GM12878 (cell line): ENCODE results near the gene SEC24C. TPM values are rescaled to one million over a fixed set of nuclear protein-coding genes. Genes with fewer than 3 reads are reported as not detected.

Experiments used
- ASH2L ChIP-seq: fragments of 300-600, 200-600 bp; sonication (generic); IDR thresholded peaks from 2 replicates; pipeline ENCODE4 v1.6.1; 2017; ENCODE audit warnings: low read depth, mild to moderate bottlenecking, borderline replicate concordance
- BCLAF1 ChIP-seq: fragments of 450-650 bp; IDR thresholded peaks from 2 replicates; pipeline ENCODE4 v1.6.1; 2017; ENCODE audit warnings: antibody characterized with exemption, mild to moderate bottlenecking, moderate library complexity
- CBX5 ChIP-seq: sonication (generic); IDR thresholded peaks from 2 replicates; pipeline ENCODE4 v1.6.1; 2016; ENCODE audit warnings: low read depth, moderate library complexity, mild to moderate bottlenecking, inconsistent platforms
- CUX1 ChIP-seq: IDR thresholded peaks from 2 replicates; pipeline ENCODE4 v1.6.1; 2012; ENCODE audit warnings: improper control_type of control experiment, low read depth, low read length; ENCODE audit not compliant: insufficient replicate concordance
- E4F1 ChIP-seq: fragments of 450-650 bp; IDR thresholded peaks from 2 replicates; pipeline ENCODE4 v1.6.1; 2018; ENCODE audit warnings: borderline replicate concordance, mild to moderate bottlenecking; ENCODE audit not compliant: partially characterized antibody
- IKZF2 ChIP-seq, 2 experiments: fragments of 450-650 bp; IDR thresholded peaks; 2 replicates each; pipeline ENCODE4 v1.6.1; 2017; ENCODE audit warnings: mild to moderate bottlenecking in 2 of 2, moderate library complexity in 2 of 2
- IRF4 ChIP-seq: IDR thresholded peaks from 2 replicates; pipeline ENCODE4 v1.6.1; 2011; ENCODE audit warnings: low read depth, low read length
- IRF5 ChIP-seq: fragments of 450-650 bp; IDR thresholded peaks from 2 replicates; pipeline ENCODE4 v1.6.1; 2017; ENCODE audit warnings: borderline replicate concordance
- KLF5 ChIP-seq: fragments of 450-650 bp; IDR thresholded peaks from 2 replicates; pipeline ENCODE4 v1.6.1; 2014; ENCODE audit warnings: mild to moderate bottlenecking; ENCODE audit not compliant: partially characterized antibody
- NRF1 ChIP-seq: conservative IDR thresholded peaks from 2 replicates; pipeline ENCODE4 v1.6.1; 2011; ENCODE audit warnings: mild to moderate bottlenecking, low read depth, low read length, improper control_type of control experiment
- SP1 ChIP-seq: IDR thresholded peaks from one replicate; pipeline ENCODE4 v1.6.1; 2011; ENCODE audit warnings: low read depth, low read length
- SRF ChIP-seq, 2 experiments: IDR thresholded peaks; 2 replicates each; pipeline ENCODE4 v1.6.1; 2011; ENCODE audit warnings: low read depth in 2 of 2, low read length in 2 of 2, mild to moderate bottlenecking in 1 of 2, moderate library complexity in 1 of 2
- ZBTB4 ChIP-seq: fragments of 450-650 bp; formaldehyde crosslinking; IDR thresholded peaks from 2 replicates; pipeline ENCODE4 v1.4.0; 2022; ENCODE audit warnings: mild to moderate bottlenecking, moderate library complexity
- ZNF217 ChIP-seq: fragments of 450-650 bp; IDR thresholded peaks from 2 replicates; pipeline ENCODE4 v1.6.1; 2017; ENCODE audit warnings: antibody characterized with exemption, mild to moderate bottlenecking
- polyA plus RNA-seq, 11 experiments: library from polyadenylated mRNA; depleted of rRNA in 4 of 11; unstranded in 6 of 11; stranded (reverse) in 5 of 11; fragments of >200 nt; fragmentation: Nextera tagmentation in 4 of 11; fragmentation: Illumina TruSeq in 1 of 11; extraction: Ambion mirVana in 4 of 11; extraction: Trizol in 1 of 11; gene quantifications; 1 replicate in 1 of 11; 2 replicates in 10 of 11; pipeline versions ENCODE4 v1.2.1 to v1.2.3, GENCODE V29; 2011 to 2016; ENCODE audit warnings: inconsistent platforms in 2 of 11, missing spikeins in 2 of 11, low read depth in 1 of 11
- total RNA-seq, 4 experiments: library from RNA; depleted of rRNA in 3 of 4; stranded (reverse); fragments of >200 nt in 3 of 4; fragmentation: Illumina TruSeq in 1 of 4; extraction: Trizol in 1 of 4; gene quantifications; 2 replicates each; pipeline versions ENCODE4 v1.2.1 to v1.2.3, GENCODE V29; 2013 to 2021

Gene SEC24C
- total and polyA plus RNA-seq, 10 of the 15 experiments (the other 5 are each of a cell fraction or from before 2014, with no cell fraction given), result 12.7 to 117 (median 73.8) TPM

- TF ChIP-seq CUX1, result no peak
- no peak for TF ChIP-seq BCLAF1
- no peak for TF ChIP-seq ZBTB4 (CRISPR knock-in tag)
- no peak for TF ChIP-seq KLF5
- TF ChIP-seq IRF4, result no peak
- no peak for TF ChIP-seq E4F1
- no peak for TF ChIP-seq SRF (IDR thresholded peaks at IDR 0.05; ENCODE audit: low read depth in 2 of 2, low read length in 2 of 2)
- no peak for TF ChIP-seq ZNF217
- TF ChIP-seq IKZF2 (IDR thresholded peaks at IDR 0.05), result no peak
- no peak for TF ChIP-seq NRF1
- no peak for TF ChIP-seq IRF5
- TF ChIP-seq CBX5, result no peak
- TF ChIP-seq SP1, result no peak
- no peak for TF ChIP-seq ASH2L
These were observed 15.4 kb downstream of the SEC24C start (continued) for GRCh38 chr10:73759512-73760115.
